Mucosa of descending colon (tissue), 3 donors: ENCODE measurements around the gene XPO1. TPM values are rescaled to one million over a fixed set of nuclear protein-coding genes. Genes with fewer than 3 reads are reported as not detected.
A peak's percentile ranks its signal among the peaks of the same experiment; 100 is the strongest.
"Not testable (repeated sequence)": the region's sequence is repeated elsewhere in the genome, so short reads cannot be mapped to it uniquely, and the experiment has no call there.

Experiments
- ATAC-seq: fragments of 200-7000 bp; cut with Tn5 transposase; one replicate; pipeline ENCODE4 v1.9.1; 2020; ENCODE audit warnings: mild to moderate bottlenecking, moderate library complexity
- DNase-seq, 3 donors: peaks; one replicate each; pipeline ENCODE4 v3.0.0-alpha.2; 2020
- H3K36me3 ChIP-seq: fragments of 200-600 bp; one replicate; pipeline ENCODE4 v1.8.0; 2021; ENCODE audit warnings: low read depth, mild to moderate bottlenecking
- H3K4me1 ChIP-seq: fragments of 200-600 bp; one replicate; pipeline ENCODE4 v1.8.0; 2021; ENCODE audit warnings: low read depth, mild to moderate bottlenecking
- H3K4me3 ChIP-seq: fragments of 200-600 bp; one replicate; pipeline ENCODE4 v1.8.0; 2021; ENCODE audit warnings: mild to moderate bottlenecking
- H3K9me3 ChIP-seq: fragments of 200-600 bp; one replicate; pipeline ENCODE4 v1.8.0; 2021; ENCODE audit warnings: mild to moderate bottlenecking
- CTCF ChIP-seq: fragments of 200-600 bp; IDR thresholded peaks from one replicate; pipeline ENCODE4 v1.8.0; 2022; ENCODE audit warnings: antibody characterized with exemption, mild to moderate bottlenecking
- intact Hi-C, 2 donors: fragments of 100-400 bp; cut with DNase I in 1 of 2; cut with micrococcal nuclease in 1 of 2; formaldehyde crosslinking; loops; one replicate each; pipeline versions ENCODE4 v1.11.0 to v1.11.1; 2022; cut with DNase I, micrococcal nuclease
- total RNA-seq, 3 donors: library from RNA; stranded (reverse); fragmentation: NEBNext Ultra II Directional in 2 of 3; extraction: Animal tissue kit (Norgen Biotek cat#: 25700) in 2 of 3; gene quantifications; one replicate each; pipeline versions ENCODE4 v1.2.1 to v1.2.4, GENCODE V29; 2021 to 2023
- donor health status: DM: no; HTN: no; CAD: no; lungs with moderate emphysema.
- donor health status: DM: no; HTN: no; CAD: no.
- donor health status: DM: no; HTN: yes; CAD: no.

XPO1 gene
- total RNA-seq, 3 donors from 2014 or later: 76.8 to 94.1 (median 87.5) TPM

- no peak for TF ChIP-seq CTCF
- no peaks in the 10 kb centered on the region for H3K36me3 ChIP-seq
- no peak for ATAC-seq
- H3K4me1 ChIP-seq: no peaks in the 10 kb centered on the region
- no peak for DNase-seq
- intact Hi-C loops: no loop called here
- no peaks in the 10 kb centered on the region for H3K9me3 ChIP-seq
- no peak overlapping the region for H3K4me3 ChIP-seq
Measured at GRCh38 chr2:61504949-61505348, 33.2 kb downstream of the XPO1 start.

- no peak for TF ChIP-seq CTCF
- no peaks in the 10 kb centered on the region for H3K4me1 ChIP-seq
- DNase-seq (no peak), ATAC-seq (no peak)
- intact Hi-C loops: no loop called here
- H3K36me3 ChIP-seq: no peaks in the 10 kb centered on the region
- H3K9me3 ChIP-seq: no peaks in the 10 kb centered on the region
- H3K4me3 ChIP-seq: no peak overlapping the region
Measured at GRCh38 chr2:61499060-61499459, 39.1 kb downstream of the XPO1 start.

- Histone ChIP-seq H3K4me1 (no peaks in the 10 kb centered on the region), H3K9me3 (no peaks in the 10 kb centered on the region), H3K4me3 (no peak overlapping the region), H3K36me3 (peaks cover 5% of the 10 kb centered on the region)
- intact Hi-C loops: no loop called here
- no peak for ATAC-seq
- TF ChIP-seq CTCF: no peak
- peak in 1 of 3 donors; percentile 19 for DNase-seq
Measured at GRCh38 chr2:61493523-61493942, 44.6 kb downstream of the XPO1 start.

GRCh38 chr2:61492476-61492875 is 45.7 kb downstream of the XPO1 start:
- TF ChIP-seq CTCF: no peak
- Histone ChIP-seq H3K36me3 (peaks cover 5% of the 10 kb centered on the region), H3K4me3 (no peak overlapping the region), H3K4me1 (no peaks in the 10 kb centered on the region), H3K9me3 (no peaks in the 10 kb centered on the region)
- intact Hi-C loops: no loop called here
- no peak for DNase-seq
- no peak for ATAC-seq

GRCh38 chr2:61485281-61485680 is 52.9 kb downstream of the XPO1 start:
- peaks cover 12% of the 10 kb centered on the region for H3K36me3 ChIP-seq
- H3K9me3 ChIP-seq: no peaks in the 10 kb centered on the region
- TF ChIP-seq CTCF: no peak
- no peaks in the 10 kb centered on the region for H3K4me1 ChIP-seq
- DNase-seq (no peak), ATAC-seq (no peak)
- intact Hi-C loops: no loop called here
- no peak overlapping the region for H3K4me3 ChIP-seq

GRCh38 chr2:61478086-61478485 is 60.1 kb downstream of the XPO1 start:
- no peak for TF ChIP-seq CTCF
- Histone ChIP-seq H3K4me1 (no peaks in the 10 kb centered on the region), H3K36me3 (no peaks in the 10 kb centered on the region), H3K4me3 (no peak overlapping the region), H3K9me3 (no peaks in the 10 kb centered on the region)
- DNase-seq (no peak), ATAC-seq (no peak)
- intact Hi-C loops: no loop called here

GRCh38 chr2:61476929-61477589 is 61.1 kb downstream of the XPO1 start:
- intact Hi-C loops, ATAC-seq, H3K4me3 ChIP-seq, DNase-seq, H3K4me1 ChIP-seq, H3K36me3 ChIP-seq, H3K9me3 ChIP-seq: not testable (repeated sequence)
